Neural cell (in vitro differentiated cells): ENCODE results near the gene RPUSD1. TPM values are rescaled to one million over a fixed set of nuclear protein-coding genes. Genes with fewer than 3 reads are reported as not detected.

Experiments
- H2AFZ ChIP-seq: fragments of 200-600, 300-800 bp; sonication (generic), shearing (Covaris generic); 2 replicates; pipeline ENCODE4 v1.6.0; 2014; ENCODE audit warnings: low read depth, mild to moderate bottlenecking, antibody characterized with exemption, low read length, moderate library complexity
- H3F3A ChIP-seq: fragments of 200-600 bp; shearing (Covaris generic); 2 replicates; pipeline ENCODE4 v1.6.1; 2016; ENCODE audit warnings: mild to moderate bottlenecking, moderate library complexity, mixed read lengths, antibody characterized with exemption, low read length; ENCODE audit not compliant: insufficient read depth, poor library complexity, severe bottlenecking
- H3K27ac ChIP-seq: fragments of 200-600, 300-800 bp; sonication (generic), shearing (Covaris generic); 2 replicates; pipeline ENCODE4 v1.5.1; 2014; ENCODE audit warnings: mild to moderate bottlenecking, low read length, moderate library complexity
- H3K27me3 ChIP-seq: fragments of 300-800, 200-600 bp; sonication (generic), shearing (Covaris generic); 2 replicates; pipeline ENCODE4 v1.6.0; 2014; ENCODE audit warnings: mild to moderate bottlenecking, low read depth, low read length, moderate library complexity; ENCODE audit not compliant: insufficient read depth
- H3K36me3 ChIP-seq: fragments of 300-800, 200-600 bp; sonication (generic), shearing (Covaris generic); 2 replicates; pipeline ENCODE4 v1.5.1; 2014; ENCODE audit warnings: mild to moderate bottlenecking, antibody characterized with exemption, low read length, moderate library complexity; ENCODE audit not compliant: insufficient read depth
- H3K4me2 ChIP-seq: fragments of 300-800, 200-600 bp; sonication (generic), shearing (Covaris generic); 2 replicates; pipeline ENCODE4 v1.6.0; 2014; ENCODE audit warnings: mild to moderate bottlenecking, low read length
- H3K4me3 ChIP-seq: fragments of 300-800, 200-600 bp; sonication (generic), shearing (Covaris generic); 2 replicates; pipeline ENCODE4 v1.5.1; 2014; ENCODE audit warnings: mild to moderate bottlenecking, low read length, moderate library complexity
- H3K79me2 ChIP-seq: fragments of 200-600 bp; shearing (Covaris generic); replicated peaks from 2 replicates; pipeline ENCODE4 v1.6.0; 2014; ENCODE audit warnings: mild to moderate bottlenecking, low read length, moderate library complexity; ENCODE audit not compliant: insufficient read depth
- H3K9ac ChIP-seq: fragments of 300-800, 200-600 bp; sonication (generic), shearing (Covaris generic); 2 replicates; pipeline ENCODE4 v1.6.1; 2016; ENCODE audit warnings: mild to moderate bottlenecking, low read length, mixed read lengths
- H3K9me2 ChIP-seq: fragments of 200-600 bp; shearing (Covaris generic); 2 replicates; pipeline ENCODE4 v1.6.1; 2016; ENCODE audit warnings: mild to moderate bottlenecking, low read length, mixed read lengths; ENCODE audit not compliant: insufficient read depth
- H3K9me3 ChIP-seq: fragments of 200-600, 300-800 bp; sonication (generic), shearing (Covaris generic); 2 replicates; pipeline ENCODE4 v1.6.1; 2016; ENCODE audit warnings: mild to moderate bottlenecking, mixed run types, low read length, moderate library complexity, mixed read lengths
- H4K20me1 ChIP-seq: fragments of 200-600 bp; shearing (Covaris generic); 2 replicates; pipeline ENCODE4 v1.6.1; 2016; ENCODE audit warnings: mild to moderate bottlenecking, mixed run types; ENCODE audit not compliant: insufficient read depth
- CTCF ChIP-seq: fragments of 450-650 bp; IDR thresholded peaks from 2 replicates; pipeline ENCODE4 v1.5.1; 2014; ENCODE audit warnings: antibody characterized with exemption, mild to moderate bottlenecking, moderate library complexity; ENCODE audit not compliant: poor library complexity, severe bottlenecking
- EP300 ChIP-seq: fragments of 450-650 bp; conservative IDR thresholded peaks from 2 replicates; pipeline ENCODE4 v1.6.1; 2014; ENCODE audit warnings: antibody characterized with exemption, mild to moderate bottlenecking, moderate library complexity; ENCODE audit not compliant: poor library complexity, severe bottlenecking
- EZH2 ChIP-seq: fragments of 200-600, 300-800 bp; shearing (Covaris generic), sonication (generic); IDR thresholded peaks from 2 replicates; pipeline ENCODE4 v1.6.1; 2014; ENCODE audit warnings: antibody characterized with exemption, low read length, borderline replicate concordance, mild to moderate bottlenecking; ENCODE audit not compliant: insufficient read depth, poor library complexity, severe bottlenecking
- MXI1 ChIP-seq: fragments of 450-650 bp; conservative IDR thresholded peaks from 2 replicates; pipeline ENCODE4 v1.6.1; 2014; ENCODE audit warnings: antibody characterized with exemption, mild to moderate bottlenecking; ENCODE audit not compliant: poor library complexity, severe bottlenecking
- POLR2AphosphoS5 ChIP-seq: IDR thresholded peaks from 2 replicates; pipeline ENCODE4 v1.6.1; 2012
- RAD21 ChIP-seq: fragments of 450-650 bp; conservative IDR thresholded peaks from 2 replicates; pipeline ENCODE4 v1.6.1; 2014; ENCODE audit warnings: antibody characterized with exemption, mild to moderate bottlenecking, moderate library complexity
- REST ChIP-seq: IDR thresholded peaks from 2 replicates; pipeline ENCODE4 v1.6.1; 2012; ENCODE audit warnings: borderline replicate concordance
- SMC3 ChIP-seq: fragments of 450-650 bp; conservative IDR thresholded peaks from 2 replicates; pipeline ENCODE4 v1.6.1; 2014; ENCODE audit warnings: antibody characterized with exemption, mild to moderate bottlenecking, moderate library complexity; ENCODE audit not compliant: poor library complexity
- TAF1 ChIP-seq: IDR thresholded peaks from 2 replicates; pipeline ENCODE4 v1.6.1; 2012; ENCODE audit warnings: low read depth
- polyA plus RNA-seq: library from polyadenylated mRNA; depleted of rRNA; stranded (reverse); fragments of >200 nt; gene quantifications from 2 replicates; pipeline ENCODE4 v1.2.3, GENCODE V29; 2014

The RPUSD1 gene
- polyA plus RNA-seq, 1 donor from 2014 or later: 42.4 TPM

GRCh38 chr16:770411-770810 is 17.8 kb downstream of the RPUSD1 start:
- H3K79me2 ChIP-seq: no peaks in the 10 kb centered on the region
- no peak overlapping the region for H3K4me2 ChIP-seq
- H3K9me2 ChIP-seq: no peaks in the 10 kb centered on the region

DNA sequence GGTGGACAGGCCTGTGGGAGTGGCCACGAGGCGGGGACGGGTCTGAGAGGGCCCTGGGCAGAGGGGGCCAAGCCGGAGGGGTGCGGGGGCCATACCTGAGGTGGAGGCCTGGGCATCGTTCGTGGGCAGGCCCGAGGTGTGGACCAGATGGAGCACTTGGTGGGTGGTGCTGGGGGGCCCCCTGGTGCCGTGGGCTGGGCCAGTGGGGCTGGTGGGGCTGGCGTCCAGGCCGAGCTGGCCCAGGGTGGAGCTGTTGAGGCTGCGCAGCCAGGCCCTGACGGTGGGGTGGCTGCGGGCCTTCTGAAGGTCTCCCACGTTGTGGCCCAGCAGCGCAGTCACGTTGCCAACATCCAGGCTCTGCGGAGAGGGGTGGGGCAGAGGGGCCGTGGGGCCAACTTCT is 18.2 kb downstream of the RPUSD1 start:
- no peaks in the 10 kb centered on the region for H3K36me3 ChIP-seq
- H3K27ac ChIP-seq: no peak overlapping the region
- H3K9me3 ChIP-seq: no peaks in the 10 kb centered on the region
- H3K9ac ChIP-seq: no peak overlapping the region
- H2AFZ ChIP-seq: no peak overlapping the region
- H3K79me2 ChIP-seq: no peaks in the 10 kb centered on the region
- H3K4me3 ChIP-seq: no peak overlapping the region
- H3K27me3 ChIP-seq: no peaks in the 10 kb centered on the region
- TF ChIP-seq EZH2: no peak
- no peak for TF ChIP-seq RAD21
- TF ChIP-seq SMC3: no peak
- no peak for TF ChIP-seq POLR2AphosphoS5
- no peak for TF ChIP-seq REST
- no peak for TF ChIP-seq EP300
- TF ChIP-seq CTCF: no peak
- no peak for TF ChIP-seq MXI1
- no peak for TF ChIP-seq TAF1
- no peaks in the 10 kb centered on the region for H3K9me2 ChIP-seq
- no peaks in the 10 kb centered on the region for H3F3A ChIP-seq
- H3K4me2 ChIP-seq: no peak overlapping the region
- H4K20me1 ChIP-seq: no peaks in the 10 kb centered on the region

More at GRCh38 chr16:770411-770810, 17.8 kb downstream of the RPUSD1 start:
- no peaks in the 10 kb centered on the region for H4K20me1 ChIP-seq
- H3K27ac ChIP-seq: no peak overlapping the region
- H3F3A ChIP-seq: no peaks in the 10 kb centered on the region
- H3K9me3 ChIP-seq: no peaks in the 10 kb centered on the region
- TF ChIP-seq TAF1: no peak
- TF ChIP-seq RAD21: no peak
- TF ChIP-seq EZH2: no peak
- TF ChIP-seq REST: no peak
- no peak for TF ChIP-seq SMC3
- no peaks in the 10 kb centered on the region for H3K27me3 ChIP-seq
- no peaks in the 10 kb centered on the region for H3K36me3 ChIP-seq
- H3K4me3 ChIP-seq: no peak overlapping the region
- H3K9ac ChIP-seq: no peak overlapping the region
- no peak overlapping the region for H2AFZ ChIP-seq
